ENCODE results near the gene SVOPL.
"Not testable (repeated sequence)": the region's sequence is repeated elsewhere in the genome, so short reads cannot be mapped to it uniquely, and the experiment has no call there.

- TF ChIP-seq, protein P1, sequence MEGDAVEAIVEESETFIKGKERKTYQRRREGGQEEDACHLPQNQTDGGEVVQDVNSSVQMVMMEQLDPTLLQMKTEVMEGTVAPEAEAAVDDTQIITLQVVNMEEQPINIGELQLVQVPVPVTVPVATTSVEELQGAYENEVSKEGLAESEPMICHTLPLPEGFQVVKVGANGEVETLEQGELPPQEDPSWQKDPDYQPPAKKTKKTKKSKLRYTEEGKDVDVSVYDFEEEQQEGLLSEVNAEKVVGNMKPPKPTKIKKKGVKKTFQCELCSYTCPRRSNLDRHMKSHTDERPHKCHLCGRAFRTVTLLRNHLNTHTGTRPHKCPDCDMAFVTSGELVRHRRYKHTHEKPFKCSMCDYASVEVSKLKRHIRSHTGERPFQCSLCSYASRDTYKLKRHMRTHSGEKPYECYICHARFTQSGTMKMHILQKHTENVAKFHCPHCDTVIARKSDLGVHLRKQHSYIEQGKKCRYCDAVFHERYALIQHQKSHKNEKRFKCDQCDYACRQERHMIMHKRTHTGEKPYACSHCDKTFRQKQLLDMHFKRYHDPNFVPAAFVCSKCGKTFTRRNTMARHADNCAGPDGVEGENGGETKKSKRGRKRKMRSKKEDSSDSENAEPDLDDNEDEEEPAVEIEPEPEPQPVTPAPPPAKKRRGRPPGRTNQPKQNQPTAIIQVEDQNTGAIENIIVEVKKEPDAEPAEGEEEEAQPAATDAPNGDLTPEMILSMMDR (IDR thresholded peaks at IDR 0.05), result not testable (repeated sequence)
- not testable (repeated sequence) for TF ChIP-seq POLR2A (IDR thresholded peaks at IDR 0.05)
These were observed 30.6 kb upstream of the SVOPL start for GRCh38 chr7:138731733-138732132.
